ENCODE data around the gene SMAP1. TPM values are rescaled to one million over a fixed set of nuclear protein-coding genes. Genes with fewer than 3 reads are reported as not detected.

Gene SMAP1
- total and polyA plus RNA-seq, 2 experiments from 2014 or later: 18.4 to 20.1 TPM

DNA sequence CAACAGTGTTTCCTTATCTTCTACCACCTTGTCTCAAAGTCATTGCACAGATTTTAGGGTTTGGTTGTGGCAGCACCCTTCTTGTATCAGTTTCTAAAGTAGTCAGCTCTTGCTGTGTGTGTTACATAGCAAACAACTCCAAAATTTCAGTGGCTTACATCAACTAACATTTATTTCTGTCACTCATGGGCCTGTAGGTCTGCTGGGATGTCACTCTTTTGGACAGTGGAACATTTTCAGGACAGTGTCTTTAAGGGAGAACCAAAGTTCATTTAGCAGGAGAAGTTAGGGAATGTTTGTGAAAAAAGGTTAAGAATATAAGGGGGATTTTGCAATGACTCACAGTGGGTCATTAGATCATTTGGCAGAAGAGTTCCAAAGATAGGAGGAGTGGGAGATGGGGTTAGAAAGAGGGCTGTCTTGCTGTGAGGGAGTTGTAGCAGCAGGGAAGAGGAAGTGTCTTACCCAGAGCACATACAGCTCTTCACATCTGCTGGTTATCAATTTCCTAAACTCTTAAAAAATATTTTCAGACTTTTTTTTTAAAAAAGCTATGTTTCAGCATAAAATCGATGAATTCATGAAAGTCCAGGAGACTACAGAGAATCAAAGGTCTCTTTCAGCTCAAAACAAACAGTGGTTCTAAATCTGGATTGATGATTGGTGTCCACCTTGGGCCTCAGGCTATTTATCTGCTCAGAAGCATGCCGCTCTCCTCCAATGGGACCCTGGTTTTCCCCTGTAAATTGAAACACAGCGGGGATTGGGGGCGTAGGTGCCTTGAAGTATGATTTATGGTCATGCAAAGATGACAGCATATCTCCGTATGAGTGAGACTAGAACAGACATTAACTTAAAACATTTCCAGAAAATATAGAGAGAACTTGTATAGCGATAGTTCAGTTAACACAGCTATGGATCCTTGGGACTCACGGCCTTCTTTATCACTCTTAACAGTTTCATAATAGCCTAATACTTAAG lies 171.9 kb downstream of the SMAP1 start:
- H3K9ac ChIP-seq: no peak overlapping the region
- H3K36me3 ChIP-seq (ENCODE audit: low read depth): no peaks in the 10 kb centered on the region
- H3K27me3 ChIP-seq (replicated peaks; ENCODE audit: insufficient read depth): no peaks in the 10 kb centered on the region
- no peak overlapping the region for H3K4me2 ChIP-seq (ENCODE audit: unreplicated experiment)
- no peaks in the 10 kb centered on the region for H3K9me3 ChIP-seq (ENCODE audit: low read depth)
- no peak for DNase-seq
- H3K9me2 ChIP-seq (ENCODE audit: insufficient read depth): no peaks in the 10 kb centered on the region
- no peaks in the 10 kb centered on the region for H3K79me2 ChIP-seq (ENCODE audit: insufficient read depth)
- WGBS, 2 experiments (ENCODE audit: low coverage in 1 of 2, low lambda C conversion rate in 2 of 2, missing lambda C conversion rate in 2 of 2): 92 to 96% methylated on average over 7 of the region's 7 CpGs
- no peak overlapping the region for H3K4me3 ChIP-seq
- in situ Hi-C loops (cut with MboI): no loop called here
- H3K4me1 ChIP-seq (ENCODE audit: insufficient read depth): peaks cover 3% of the 10 kb centered on the region; the same call in 1 of the 2 replicates
- no peak overlapping the region for H2AFZ ChIP-seq
- TF ChIP-seq EZH2phosphoT487 (IDR thresholded peaks at IDR 0.05; ENCODE audit: insufficient read depth, low read depth) (no peak), EZH2 (IDR thresholded peaks at IDR 0.05; ENCODE audit: insufficient read depth, poor library complexity, severe bottlenecking) (no peak)
- H3K27ac ChIP-seq: no peak overlapping the region
- no peaks in the 10 kb centered on the region for H4K20me1 ChIP-seq (ENCODE audit: insufficient read depth)
- H3F3A ChIP-seq (ENCODE audit: insufficient read depth): no peaks in the 10 kb centered on the region

DNA sequence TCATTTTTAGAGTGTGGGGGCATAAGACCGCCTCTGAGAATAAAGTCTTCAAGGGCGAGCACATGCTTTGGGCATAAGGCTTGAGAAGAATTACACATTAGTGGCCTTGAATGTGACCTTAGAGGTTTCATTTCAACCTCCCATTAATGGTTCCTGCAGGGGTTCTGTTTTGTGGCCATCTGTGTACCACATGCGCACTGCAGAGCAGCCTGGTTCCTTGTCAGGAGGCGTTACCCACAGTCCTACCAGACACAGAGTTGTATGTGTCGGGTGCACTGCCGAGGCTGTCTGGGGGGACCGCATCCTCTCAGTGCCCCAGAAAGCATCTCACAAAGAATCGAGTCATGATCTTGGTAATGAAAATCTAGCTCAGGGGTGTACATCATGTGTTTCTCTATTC lies 173.4 kb downstream of the SMAP1 start:
- in situ Hi-C loops (cut with MboI): no loop called here
- 82 to 85% methylated on average over 7 to 8 of the region's 8 CpGs for WGBS, 2 experiments (ENCODE audit: low coverage in 1 of 2, low lambda C conversion rate in 2 of 2, missing lambda C conversion rate in 2 of 2)
- no peak overlapping the region for H2AFZ ChIP-seq
- H3F3A ChIP-seq (ENCODE audit: insufficient read depth): no peaks in the 10 kb centered on the region
- H4K20me1 ChIP-seq (ENCODE audit: insufficient read depth): no peaks in the 10 kb centered on the region
- no peak overlapping the region for H3K4me2 ChIP-seq (ENCODE audit: unreplicated experiment)
- no peak overlapping the region for H3K4me3 ChIP-seq
- no peaks in the 10 kb centered on the region for H3K4me1 ChIP-seq (ENCODE audit: insufficient read depth)
- H3K36me3 ChIP-seq (ENCODE audit: low read depth): no peaks in the 10 kb centered on the region
- H3K9ac ChIP-seq: no peak overlapping the region
- H3K9me3 ChIP-seq (ENCODE audit: low read depth): no peaks in the 10 kb centered on the region
- no peak for TF ChIP-seq EZH2phosphoT487 (IDR thresholded peaks at IDR 0.05; ENCODE audit: insufficient read depth, low read depth)
- no peak for TF ChIP-seq EZH2 (IDR thresholded peaks at IDR 0.05; ENCODE audit: insufficient read depth, poor library complexity, severe bottlenecking)
- H3K79me2 ChIP-seq (ENCODE audit: insufficient read depth): no peaks in the 10 kb centered on the region
- H3K9me2 ChIP-seq (ENCODE audit: insufficient read depth): no peaks in the 10 kb centered on the region
- H3K27ac ChIP-seq: no peak overlapping the region
- no peak for DNase-seq
- H3K27me3 ChIP-seq (replicated peaks; ENCODE audit: insufficient read depth): no peaks in the 10 kb centered on the region

DNA sequence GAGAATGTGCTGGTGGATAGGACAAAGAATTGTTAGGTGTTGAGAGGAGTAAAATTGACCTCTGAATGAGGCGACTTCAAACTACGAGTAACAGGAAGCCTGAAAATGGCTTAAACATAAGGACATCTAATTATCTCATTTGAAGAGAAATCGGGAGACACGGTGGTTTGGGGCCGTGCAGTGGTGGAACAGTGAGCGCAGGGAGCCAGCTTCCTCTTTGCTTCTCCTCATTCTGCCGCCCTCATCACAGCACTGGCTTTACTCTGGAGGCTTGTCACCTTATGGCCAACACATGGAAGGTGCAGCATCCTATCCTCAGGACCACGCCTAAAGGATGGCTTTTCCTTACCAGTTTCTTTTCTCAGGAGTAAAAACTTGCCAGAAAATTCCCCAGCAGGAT lies 174.9 kb downstream of the SMAP1 start:
- H3K9me2 ChIP-seq (ENCODE audit: insufficient read depth): no peaks in the 10 kb centered on the region
- H3K9ac ChIP-seq: no peak overlapping the region
- H4K20me1 ChIP-seq (ENCODE audit: insufficient read depth): no peaks in the 10 kb centered on the region
- H3K27ac ChIP-seq: no peak overlapping the region
- H3K4me2 ChIP-seq (ENCODE audit: unreplicated experiment): no peak overlapping the region
- no peaks in the 10 kb centered on the region for H3K36me3 ChIP-seq (ENCODE audit: low read depth)
- no peak overlapping the region for H3K4me3 ChIP-seq
- no peaks in the 10 kb centered on the region for H3K9me3 ChIP-seq (ENCODE audit: low read depth)
- no peaks in the 10 kb centered on the region for H3K4me1 ChIP-seq (ENCODE audit: insufficient read depth)
- no peak for DNase-seq
- no peaks in the 10 kb centered on the region for H3F3A ChIP-seq (ENCODE audit: insufficient read depth)
- H3K27me3 ChIP-seq (replicated peaks; ENCODE audit: insufficient read depth): no peaks in the 10 kb centered on the region
- no peak overlapping the region for H2AFZ ChIP-seq
- no peak for TF ChIP-seq EZH2 (IDR thresholded peaks at IDR 0.05; ENCODE audit: insufficient read depth, poor library complexity, severe bottlenecking)
- no peak for TF ChIP-seq EZH2phosphoT487 (IDR thresholded peaks at IDR 0.05; ENCODE audit: insufficient read depth, low read depth)
- no peaks in the 10 kb centered on the region for H3K79me2 ChIP-seq (ENCODE audit: insufficient read depth)
- in situ Hi-C loops (cut with MboI): no loop called here
- WGBS, 2 experiments (ENCODE audit: low coverage in 1 of 2, low lambda C conversion rate in 2 of 2, missing lambda C conversion rate in 2 of 2): 95 to 97% methylated on average over 8 of the region's 8 CpGs

DNA sequence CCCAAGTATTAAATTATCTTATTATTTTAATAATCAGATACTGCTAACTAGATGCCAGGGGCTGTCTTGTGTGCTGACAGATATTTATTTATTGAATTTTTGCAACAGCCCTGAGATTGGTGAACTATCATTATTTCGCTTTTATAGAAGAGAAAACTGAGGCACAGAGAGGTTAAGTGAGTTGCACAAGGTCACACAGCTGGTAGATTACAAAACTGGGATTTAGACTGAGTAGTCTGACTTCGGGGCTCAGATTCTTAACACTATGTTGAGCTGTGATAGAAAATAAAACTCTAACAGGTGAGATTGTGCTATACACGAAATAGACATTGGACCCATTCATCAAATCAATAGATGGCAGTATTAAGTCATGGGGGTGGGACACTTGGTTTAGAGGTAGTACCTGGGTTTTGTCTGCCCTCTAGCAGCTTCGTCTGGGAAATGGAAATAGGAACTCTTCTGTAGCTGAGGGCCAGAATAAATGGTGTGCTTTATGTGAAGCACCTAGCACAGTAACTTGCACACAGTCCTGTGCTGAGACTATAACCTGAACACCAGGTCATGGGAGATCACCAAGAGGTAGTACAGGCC lies 175.7 kb downstream of the SMAP1 start:
- 95 to 96% methylated on average over 4 of the region's 4 CpGs for WGBS, 2 experiments (ENCODE audit: low coverage in 1 of 2, low lambda C conversion rate in 2 of 2, missing lambda C conversion rate in 2 of 2)
- H3F3A ChIP-seq (ENCODE audit: insufficient read depth): no peaks in the 10 kb centered on the region
- H3K79me2 ChIP-seq (ENCODE audit: insufficient read depth): no peaks in the 10 kb centered on the region
- no peak overlapping the region for H3K9ac ChIP-seq
- no peaks in the 10 kb centered on the region for H3K27me3 ChIP-seq (replicated peaks; ENCODE audit: insufficient read depth)
- no peak overlapping the region for H3K4me2 ChIP-seq (ENCODE audit: unreplicated experiment)
- no peaks in the 10 kb centered on the region for H3K9me2 ChIP-seq (ENCODE audit: insufficient read depth)
- in situ Hi-C loops (cut with MboI): no loop called here
- TF ChIP-seq EZH2phosphoT487 (IDR thresholded peaks at IDR 0.05; ENCODE audit: insufficient read depth, low read depth) (no peak), EZH2 (IDR thresholded peaks at IDR 0.05; ENCODE audit: insufficient read depth, poor library complexity, severe bottlenecking) (no peak)
- no peaks in the 10 kb centered on the region for H3K4me1 ChIP-seq (ENCODE audit: insufficient read depth)
- H3K27ac ChIP-seq: no peak overlapping the region
- no peaks in the 10 kb centered on the region for H4K20me1 ChIP-seq (ENCODE audit: insufficient read depth)
- no peak overlapping the region for H2AFZ ChIP-seq
- no peak overlapping the region for H3K4me3 ChIP-seq
- DNase-seq: no peak
- H3K9me3 ChIP-seq (ENCODE audit: low read depth): no peaks in the 10 kb centered on the region
- H3K36me3 ChIP-seq (ENCODE audit: low read depth): no peaks in the 10 kb centered on the region

All from GM23248 (cell line).